Camera-type eye (tissue), 1 donor: ENCODE measurements around the gene YPEL4. TPM values are rescaled to one million over a fixed set of nuclear protein-coding genes. Genes with fewer than 3 reads are reported as not detected.

ENCODE experiments used
- total RNA-seq: library from RNA; depleted of rRNA; stranded (reverse); fragments of >200 nt; gene quantifications from one replicate; pipeline ENCODE4 v1.2.3, GENCODE V29; 2014

The YPEL4 gene
- total RNA-seq: 3.5 TPM

GRCh38 chr11:57649826-57650738, at the start of gene YPEL4:
YPEL4 (minus strand) TSS chr11:57649912; CDS start chr11:57647107, 2,805 bp downstream.

GRCh38 chr11:57667736-57668433, 18.2 kb upstream of the YPEL4 start, which contains the start of gene ZDHHC5:
ZDHHC5 (plus strand) TSS chr11:57668114; CDS start chr11:57673091, 4,977 bp downstream.

GRCh38 chr11:57657194-57658022, 7.7 kb upstream of the YPEL4 start, which contains the start of gene CLP1:
CLP1 (plus strand) TSS chr11:57657762; CDS start chr11:57659477, 1,715 bp downstream.

GRCh38 chr11:57597461-57597915, 52.2 kb downstream of the YPEL4 start, which contains the start of gene SERPING1:
SERPING1 (plus strand) TSS chr11:57597685; CDS start chr11:57598271, 586 bp downstream.

Other genes with a start within 250 kb of the YPEL4 start
- 19.0 TPM for gene SLC43A3, start 222.8 kb downstream of the YPEL4 start, total RNA-seq
- gene RTN4RL2, start 189.4 kb downstream of the YPEL4 start, total RNA-seq: 0.93 TPM
- 11.8 TPM for gene SLC43A1, start 134.2 kb downstream of the YPEL4 start, total RNA-seq
- gene TIMM10, start 119.2 kb downstream of the YPEL4 start, total RNA-seq: 18.0 TPM
- gene SMTNL1, start 112.3 kb downstream of the YPEL4 start, total RNA-seq: 0.88 TPM
- 23.0 TPM for gene UBE2L6, start 82.2 kb downstream of the YPEL4 start, total RNA-seq
- 31.2 TPM for gene SERPING1, start 52.2 kb downstream of the YPEL4 start, total RNA-seq
- gene CLP1, start 7.8 kb upstream of the YPEL4 start, total RNA-seq: 13.9 TPM
- 49.8 TPM for gene ZDHHC5, start 18.2 kb upstream of the YPEL4 start, total RNA-seq
- 18.5 TPM for gene MED19, start 62.3 kb upstream of the YPEL4 start, total RNA-seq
- gene TMX2, start 62.7 kb upstream of the YPEL4 start, total RNA-seq: 60.7 TPM
- gene SELENOH, start 91.6 kb upstream of the YPEL4 start, total RNA-seq: 76.9 TPM
- not detected for gene BTBD18, start 101.9 kb upstream of the YPEL4 start, total RNA-seq
- 190 TPM for gene CTNND1, start 111.9 kb upstream of the YPEL4 start, total RNA-seq